Measurements from ENCODE around the gene ZNF385A.
A peak's percentile ranks its signal among the peaks of the same experiment; 100 is the strongest.

GRCh38 chr12:54390668-54391551, 6.4 kb upstream of the ZNF385A start:
- TF ChIP-seq FOXM1 (IDR thresholded peaks at IDR 0.05; ENCODE audit: borderline replicate concordance) = no peak
- no peak for TF ChIP-seq SP1 (IDR thresholded peaks at IDR 0.05)
- TF ChIP-seq BHLHE40 (IDR thresholded peaks at IDR 0.05; ENCODE audit: borderline replicate concordance) = no peak
- TF ChIP-seq FOXA1 (IDR thresholded peaks at IDR 0.05) = no peak
- TF ChIP-seq ELF4 (IDR thresholded peaks at IDR 0.05) = no peak
- TF ChIP-seq PKNOX1 (IDR thresholded peaks at IDR 0.05) = peak; percentile 10; the same call in 1 of the 2 replicates
- no peak for TF ChIP-seq NFRKB (IDR thresholded peaks at IDR 0.05)

Measured in HEK293T (cell line).